Skeletal muscle satellite cell (primary cell): ENCODE data around the gene PIGB.
A peak's percentile ranks its signal among the peaks of the same experiment; 100 is the strongest.
"Not testable (repeated sequence)": the region's sequence is repeated elsewhere in the genome, so short reads cannot be mapped to it uniquely, and the experiment has no call there.

Experiments
- H3K27me3 ChIP-seq: 2 replicates; pipeline ENCODE4 v1.7.0; 2013; ENCODE audit warnings: low read length; ENCODE audit not compliant: control insufficient read depth, insufficient read depth
- H3K36me3 ChIP-seq: 2 replicates; pipeline ENCODE4 v1.7.0; 2013; ENCODE audit warnings: mild to moderate bottlenecking, control low read depth, low read length; ENCODE audit not compliant: insufficient read depth
- H3K4me1 ChIP-seq: 2 replicates; pipeline ENCODE4 v1.7.0; 2013; ENCODE audit warnings: low read length; ENCODE audit not compliant: control insufficient read depth, insufficient read depth
- H3K4me2 ChIP-seq: 2 replicates; pipeline ENCODE4 v1.7.0; 2013; ENCODE audit warnings: mild to moderate bottlenecking, low read length
- H3K4me3 ChIP-seq: 2 replicates; pipeline ENCODE4 v1.7.0; 2013; ENCODE audit warnings: low read length
- H3K9ac ChIP-seq: 2 replicates; pipeline ENCODE4 v1.7.0; 2013; ENCODE audit warnings: mild to moderate bottlenecking, low read depth, low read length, moderate library complexity
- H3K9me3 ChIP-seq: replicated peaks from 2 replicates; pipeline ENCODE4 v1.7.0; 2013; ENCODE audit warnings: mild to moderate bottlenecking, control low read depth, low read length

PIGB gene

DNA sequence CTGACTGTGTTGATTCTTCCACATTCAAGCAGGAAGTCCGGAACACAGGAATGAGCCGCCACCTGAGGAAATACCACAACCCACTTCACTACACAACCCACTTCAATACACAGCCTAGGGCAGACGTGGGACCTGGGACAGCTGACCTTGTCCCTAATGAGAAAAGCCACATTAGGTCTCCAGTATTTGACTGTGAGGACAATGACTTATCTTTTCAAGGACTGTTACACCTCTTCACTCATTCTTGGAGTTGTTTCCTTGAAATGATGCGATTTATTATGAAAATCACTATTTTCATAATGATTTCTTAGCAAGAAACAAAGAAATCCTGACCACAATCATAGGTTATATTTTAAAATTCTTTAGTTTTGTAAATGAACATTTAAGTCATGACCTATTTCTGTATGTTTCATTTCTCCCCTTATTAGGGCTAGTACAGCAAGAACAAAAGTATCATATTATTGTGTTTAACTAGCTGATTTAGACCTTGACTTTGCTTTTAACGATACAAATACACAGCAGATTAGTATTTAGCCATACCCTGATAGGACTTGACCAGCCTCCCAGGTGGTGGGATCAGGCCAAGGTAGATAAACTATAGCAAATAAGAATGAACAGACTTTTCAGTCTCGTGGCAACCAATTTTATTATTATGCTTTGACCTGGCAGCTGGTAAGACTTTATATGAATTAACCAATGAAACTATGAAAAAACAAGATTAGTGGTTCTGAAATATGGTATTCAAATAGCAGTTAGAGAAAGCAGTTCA lies 35.5 kb upstream of the PIGB start:
- H3K9ac ChIP-seq, result no peak overlapping the region
- H3K4me1 ChIP-seq, result peaks cover 15% of the 10 kb centered on the region

GRCh38 chr15:55284426-55284825 lies 34.6 kb upstream of the PIGB start:
- Histone ChIP-seq H3K4me1 (peaks cover 20% of the 10 kb centered on the region), H3K36me3 (no peaks in the 10 kb centered on the region), H3K27me3 (no peaks in the 10 kb centered on the region), H3K9me3 (no peaks in the 10 kb centered on the region), H3K4me3 (no peak overlapping the region), H3K9ac (no peak overlapping the region), H3K4me2 (no peak overlapping the region)

More for the DNA sequence above, 35.5 kb upstream of the PIGB start:
- Histone ChIP-seq H3K27me3 (no peaks in the 10 kb centered on the region), H3K4me2 (no peak overlapping the region), H3K36me3 (no peaks in the 10 kb centered on the region), H3K9me3 (no peaks in the 10 kb centered on the region), H3K4me3 (no peak overlapping the region)

DNA sequence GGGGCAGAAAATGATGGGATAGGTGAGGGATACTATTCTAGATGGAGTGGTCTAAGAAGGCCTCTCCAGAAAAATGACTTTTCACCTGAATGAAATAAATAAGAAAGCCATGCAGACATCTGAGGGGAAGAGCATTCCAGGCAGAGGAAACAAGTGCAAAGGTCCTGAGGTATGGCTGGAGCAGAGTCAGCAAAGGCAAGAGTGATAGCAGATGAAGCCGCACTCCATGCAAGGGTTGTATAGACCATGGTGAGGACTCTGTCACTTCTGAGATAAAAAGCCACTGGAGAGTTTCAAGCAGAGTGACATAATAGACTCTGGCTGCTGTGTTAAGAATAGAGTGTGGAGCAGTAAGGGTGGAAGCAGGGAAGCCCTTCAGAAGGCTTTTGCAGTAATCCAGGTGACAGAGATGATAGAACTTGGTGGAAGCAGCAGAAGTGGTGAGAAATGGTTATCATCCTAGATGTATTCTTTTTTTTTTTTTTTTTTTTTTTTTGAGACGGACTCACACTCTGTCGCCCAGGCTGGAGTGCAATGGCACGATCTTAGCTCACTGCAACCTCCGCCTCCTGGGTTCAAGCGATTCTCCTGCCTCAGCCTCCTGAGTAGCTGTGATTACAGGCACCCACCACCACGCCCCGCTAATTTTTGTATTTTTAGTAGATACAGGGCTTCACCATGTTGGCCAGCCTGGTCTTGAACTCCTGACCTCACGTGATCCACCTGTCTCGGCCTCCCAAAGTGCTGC lies 32.4 kb upstream of the PIGB start:
- H3K27me3 ChIP-seq, H3K9ac ChIP-seq, H3K4me2 ChIP-seq, H3K4me3 ChIP-seq, H3K9me3 ChIP-seq, H3K36me3 ChIP-seq: not testable (repeated sequence)
- H3K4me1 ChIP-seq, result peaks cover 17% of the 10 kb centered on the region

- Histone ChIP-seq H3K4me1 (peaks cover 8% of the 10 kb centered on the region), H3K9me3 (no peaks in the 10 kb centered on the region), H3K4me3 (no peak overlapping the region), H3K9ac (no peak overlapping the region), H3K27me3 (no peaks in the 10 kb centered on the region), H3K4me2 (peak overlapping the region; percentile 94), H3K36me3 (no peaks in the 10 kb centered on the region)
Observed at GRCh38 chr15:55288006-55288717, 30.9 kb upstream of the PIGB start.

DNA sequence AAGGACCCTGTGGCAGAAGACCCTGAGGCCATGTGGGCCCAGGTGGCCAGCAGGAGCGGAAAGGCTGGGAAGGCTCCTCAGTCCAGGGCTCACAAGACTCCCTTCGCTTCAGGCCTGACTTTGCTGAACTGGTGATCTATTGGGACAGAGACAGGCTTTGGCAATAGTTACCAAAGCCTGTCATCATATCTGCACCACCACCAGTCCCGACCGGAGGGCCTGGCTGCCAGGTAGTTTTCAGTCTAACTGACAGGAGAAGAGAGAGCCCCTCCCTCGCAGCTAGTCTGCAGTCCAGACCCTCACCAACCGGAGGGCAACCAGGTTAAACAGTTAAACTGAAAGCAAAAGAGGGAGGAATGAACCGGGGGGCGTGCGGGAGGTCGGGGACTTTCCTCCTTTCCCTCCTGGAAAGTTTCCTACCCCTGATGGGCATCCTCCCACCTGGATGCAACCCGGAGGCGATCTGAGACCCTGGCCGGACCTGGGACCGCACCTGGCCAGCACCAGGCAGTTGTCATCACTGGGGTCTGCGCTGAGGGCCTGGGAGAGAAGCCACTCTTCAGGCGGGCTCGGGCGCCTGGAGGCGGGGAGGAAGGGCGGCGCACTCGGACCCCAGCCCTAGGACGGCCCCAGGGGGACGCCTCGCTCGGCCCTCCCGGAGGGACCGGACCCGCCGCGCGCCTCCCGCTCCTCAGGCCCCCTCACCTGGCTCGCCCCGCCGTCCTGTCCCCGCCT lies 29.8 kb upstream of the PIGB start:
- Histone ChIP-seq H3K4me1 (peaks cover 8% of the 10 kb centered on the region), H3K4me2 (peak overlapping the region; percentile 94), H3K4me3 (peak overlapping the region; percentile 99), H3K9me3 (no peaks in the 10 kb centered on the region), H3K36me3 (no peaks in the 10 kb centered on the region), H3K27me3 (no peaks in the 10 kb centered on the region), H3K9ac (peak overlapping the region; percentile 98)

DNA sequence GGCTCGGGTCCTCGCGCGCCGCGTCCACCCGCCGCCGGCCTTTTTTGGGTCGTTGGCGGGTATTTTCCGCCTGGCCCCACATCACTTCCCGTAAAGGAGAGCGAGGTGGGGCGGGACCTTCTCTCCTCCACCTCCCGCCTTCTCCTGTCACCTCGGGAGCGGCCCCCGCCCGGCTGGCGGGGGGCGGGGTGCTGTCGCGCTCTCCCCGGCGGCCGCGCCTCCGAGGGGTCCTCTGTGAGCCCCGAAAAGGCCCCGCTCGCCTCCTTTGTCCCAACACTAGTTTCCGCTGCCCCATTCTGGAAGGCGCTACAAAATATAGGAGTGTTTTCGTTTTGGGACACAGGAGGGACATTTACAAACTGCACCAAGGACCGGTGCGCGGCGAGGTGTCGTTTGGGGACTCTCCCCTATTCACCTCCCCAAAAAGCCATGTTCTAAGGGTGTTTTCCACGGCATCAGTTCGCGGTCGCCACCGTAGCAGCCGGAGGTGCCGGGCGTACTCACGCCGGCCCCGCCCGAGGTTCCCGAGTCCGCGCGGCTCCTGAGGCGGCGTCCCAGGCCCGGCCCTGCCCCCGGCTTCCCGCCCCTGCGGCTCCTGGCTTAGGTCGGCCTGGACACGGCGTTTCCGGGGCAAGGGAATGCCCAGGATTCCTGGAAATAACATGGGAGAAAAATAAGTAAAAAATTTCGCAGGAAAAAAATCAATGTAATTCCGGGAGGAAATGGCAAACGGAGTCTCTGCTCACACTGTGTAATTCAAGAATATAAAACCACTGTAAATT lies 29.1 kb upstream of the PIGB start, which contains the start of gene RAB27A:
RAB27A (minus strand) TSS at position 68 of the 782 bp plus-strand sequence. CDS start 54,879 bp downstream, outside the sequence.
- H3K27me3 ChIP-seq, result no peaks in the 10 kb centered on the region
- H3K9ac ChIP-seq, result peak within 1 kb of the TSS; percentile 98
- no peaks in the 10 kb centered on the region for H3K36me3 ChIP-seq
- H3K4me3 ChIP-seq, result peak within 1 kb of the TSS; percentile 99
- H3K4me1 ChIP-seq, result peaks cover 8% of the 10 kb centered on the region
- peak within 1 kb of the TSS; percentile 94 for H3K4me2 ChIP-seq
- no peaks in the 10 kb centered on the region for H3K9me3 ChIP-seq

- peak overlapping the region; percentile 98 for H3K9ac ChIP-seq
- no peaks in the 10 kb centered on the region for H3K9me3 ChIP-seq
- H3K36me3 ChIP-seq, result no peaks in the 10 kb centered on the region
- peaks cover 8% of the 10 kb centered on the region for H3K4me1 ChIP-seq
- no peaks in the 10 kb centered on the region for H3K27me3 ChIP-seq
- H3K4me2 ChIP-seq, result peak overlapping the region; percentile 94
- H3K4me3 ChIP-seq, result peak overlapping the region; percentile 99
Observed at GRCh38 chr15:55290528-55291057, 28.4 kb upstream of the PIGB start.

DNA sequence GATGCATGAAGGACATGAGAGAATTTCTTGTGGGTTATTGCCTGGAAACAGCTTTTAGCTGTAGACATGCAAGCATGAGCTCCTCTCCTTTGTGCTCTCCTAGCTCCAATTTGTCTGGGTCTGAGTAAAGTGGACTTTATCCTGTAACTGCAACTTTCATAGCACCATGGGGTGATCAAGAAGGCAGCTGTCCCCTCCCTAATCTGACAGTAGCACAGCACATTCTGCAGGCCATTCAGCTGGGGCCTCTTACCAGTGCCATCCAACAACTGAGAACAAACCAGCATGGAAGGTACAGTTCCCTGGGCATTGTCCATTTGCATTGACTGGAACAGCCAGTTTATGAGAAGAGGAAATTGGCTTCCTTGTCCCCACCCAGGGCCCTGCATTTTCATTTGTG lies 21.7 kb upstream of the PIGB start:
- H3K4me1 ChIP-seq, result no peaks in the 10 kb centered on the region
- H3K36me3 ChIP-seq, result no peaks in the 10 kb centered on the region
- no peak overlapping the region for H3K4me2 ChIP-seq

GRCh38 chr15:55302801-55303200 lies 16.2 kb upstream of the PIGB start:
- not testable (repeated sequence) for H3K27me3 ChIP-seq, H3K9me3 ChIP-seq

More for the DNA sequence above, 21.7 kb upstream of the PIGB start:
- Histone ChIP-seq H3K9ac (no peak overlapping the region), H3K4me3 (no peak overlapping the region), H3K27me3 (no peaks in the 10 kb centered on the region), H3K9me3 (no peaks in the 10 kb centered on the region)

DNA sequence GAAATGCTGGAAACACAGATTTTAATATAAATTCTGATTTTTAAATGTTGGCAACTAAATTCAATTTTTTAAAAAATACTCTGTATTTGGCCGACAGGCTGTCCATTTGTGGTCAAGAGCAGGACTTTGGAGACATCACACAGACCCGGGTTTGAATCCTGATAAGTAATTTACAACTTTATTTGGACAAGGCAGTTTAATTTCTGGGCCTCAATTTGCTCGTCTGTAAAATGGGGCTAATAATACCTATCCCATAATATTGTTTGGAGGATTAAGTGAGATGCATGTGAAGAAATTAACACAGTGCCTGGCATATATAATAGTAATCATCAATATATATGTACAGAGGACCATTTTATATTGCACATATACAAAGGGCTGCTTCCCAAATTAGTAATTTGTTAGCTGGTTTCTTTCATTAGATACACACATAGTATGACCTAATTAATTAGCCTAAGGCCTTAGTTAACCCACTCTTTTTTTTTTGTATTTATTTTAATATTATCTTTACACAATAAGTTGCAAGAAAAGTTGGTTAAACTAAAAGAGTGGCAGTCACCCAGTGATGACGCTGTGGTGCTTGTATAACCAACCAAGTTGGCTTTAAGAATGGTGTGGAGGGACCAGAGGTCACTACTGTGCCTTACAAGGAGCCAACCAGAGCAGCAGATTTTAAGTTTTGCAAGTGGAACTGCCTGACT lies 665 bp downstream of the PIGB start:
- peak overlapping the region; percentile 90 for H3K4me2 ChIP-seq
- no peaks in the 10 kb centered on the region for H3K36me3 ChIP-seq
- H3K4me1 ChIP-seq, result peaks cover 14% of the 10 kb centered on the region
- H3K4me3 ChIP-seq, result peak overlapping the region; percentile 80
- no peaks in the 10 kb centered on the region for H3K27me3 ChIP-seq
- H3K9ac ChIP-seq, result peak overlapping the region; percentile 94
- no peaks in the 10 kb centered on the region for H3K9me3 ChIP-seq

More at GRCh38 chr15:55302801-55303200, 16.2 kb upstream of the PIGB start:
- H3K4me2 ChIP-seq, H3K4me1 ChIP-seq, H3K4me3 ChIP-seq, H3K36me3 ChIP-seq, H3K9ac ChIP-seq: not testable (repeated sequence)
